Measurements from ENCODE around the gene FLT1. TPM values are rescaled to one million over a fixed set of nuclear protein-coding genes. Genes with fewer than 3 reads are reported as not detected.

The FLT1 gene
- total RNA-seq, 2 donors from 2014 or later: 0.27 to 0.42 TPM

GRCh38 chr13:28438598-28439334, 56.2 kb downstream of the FLT1 start:
- Mint-ChIP-seq H3K4me3 (no peak overlapping the region), H3K4me1 (no peaks in the 10 kb centered on the region), H3K27ac (no peak overlapping the region), H3K36me3 (ENCODE audit: low read depth) (no peaks in the 10 kb centered on the region), H3K27me3 (peaks cover 51% of the 10 kb centered on the region)
- no peak for ATAC-seq
- DNase-seq: no peak
- H3K9me3 ChIP-seq (ENCODE audit: control insufficient read depth, low read length, poor library complexity, severe bottlenecking): no peaks in the 10 kb centered on the region

- ATAC-seq: no peak
Measured at GRCh38 chr13:28438067-28438466, 56.9 kb downstream of the FLT1 start.

GRCh38 chr13:28435917-28436316, 59.0 kb downstream of the FLT1 start:
- no peak for ATAC-seq
- DNase-seq: no peak
- Mint-ChIP-seq H3K27ac (no peak overlapping the region), H3K4me1 (no peaks in the 10 kb centered on the region), H3K27me3 (peaks cover 45% of the 10 kb centered on the region), H3K36me3 (ENCODE audit: low read depth) (no peaks in the 10 kb centered on the region), H3K4me3 (no peak overlapping the region)
- no peaks in the 10 kb centered on the region for H3K9me3 ChIP-seq (ENCODE audit: control insufficient read depth, low read length, poor library complexity, severe bottlenecking)

More at GRCh38 chr13:28438067-28438466, 56.9 kb downstream of the FLT1 start:
- Mint-ChIP-seq H3K4me3 (no peak overlapping the region), H3K4me1 (no peaks in the 10 kb centered on the region), H3K27ac (no peak overlapping the region), H3K36me3 (ENCODE audit: low read depth) (no peaks in the 10 kb centered on the region), H3K27me3 (peaks cover 53% of the 10 kb centered on the region)
- H3K9me3 ChIP-seq (ENCODE audit: control insufficient read depth, low read length, poor library complexity, severe bottlenecking): no peaks in the 10 kb centered on the region
- DNase-seq: no peak

- no peak overlapping the region for H3K4me3 Mint-ChIP-seq
- no peak for DNase-seq
- H3K27me3 Mint-ChIP-seq: peaks cover 44% of the 10 kb centered on the region
- H3K27ac Mint-ChIP-seq: no peak overlapping the region
- H3K9me3 ChIP-seq (ENCODE audit: control insufficient read depth, low read length, poor library complexity, severe bottlenecking): no peaks in the 10 kb centered on the region
- no peak for ATAC-seq
- H3K4me1 Mint-ChIP-seq: no peaks in the 10 kb centered on the region
- H3K36me3 Mint-ChIP-seq (ENCODE audit: low read depth): no peaks in the 10 kb centered on the region
Measured at GRCh38 chr13:28434926-28435325, 60.0 kb downstream of the FLT1 start.

- Mint-ChIP-seq H3K4me3 (no peak overlapping the region), H3K36me3 (ENCODE audit: low read depth) (no peaks in the 10 kb centered on the region), H3K27me3 (peaks cover 37% of the 10 kb centered on the region), H3K4me1 (peaks cover 3% of the 10 kb centered on the region), H3K27ac (no peak overlapping the region)
- DNase-seq (no peak), ATAC-seq (no peak)
- H3K9me3 ChIP-seq (ENCODE audit: control insufficient read depth, low read length, poor library complexity, severe bottlenecking): no peaks in the 10 kb centered on the region
Measured at GRCh38 chr13:28432816-28433560, 61.9 kb downstream of the FLT1 start.

- Mint-ChIP-seq H3K4me3 (no peak overlapping the region), H3K27me3 (peaks cover 33% of the 10 kb centered on the region), H3K27ac (no peak overlapping the region), H3K36me3 (ENCODE audit: low read depth) (no peaks in the 10 kb centered on the region), H3K4me1 (peaks cover 3% of the 10 kb centered on the region)
- H3K9me3 ChIP-seq (ENCODE audit: control insufficient read depth, low read length, poor library complexity, severe bottlenecking): no peaks in the 10 kb centered on the region
- ATAC-seq (peak; percentile 46), DNase-seq (no peak)
Measured at GRCh38 chr13:28429685-28430290, 65.1 kb downstream of the FLT1 start.

- no peaks in the 10 kb centered on the region for H3K9me3 ChIP-seq (ENCODE audit: control insufficient read depth, low read length, poor library complexity, severe bottlenecking)
- Mint-ChIP-seq H3K4me1 (peaks cover 3% of the 10 kb centered on the region), H3K4me3 (no peak overlapping the region), H3K27ac (no peak overlapping the region), H3K27me3 (peaks cover 32% of the 10 kb centered on the region), H3K36me3 (ENCODE audit: low read depth) (no peaks in the 10 kb centered on the region)
- DNase-seq: no peak
- ATAC-seq: no peak
Measured at GRCh38 chr13:28429096-28429495, 65.8 kb downstream of the FLT1 start.

GRCh38 chr13:28426381-28426780, 68.5 kb downstream of the FLT1 start:
- no peaks in the 10 kb centered on the region for H3K9me3 ChIP-seq (ENCODE audit: control insufficient read depth, low read length, poor library complexity, severe bottlenecking)
- no peak overlapping the region for H3K4me3 Mint-ChIP-seq
- H3K27me3 Mint-ChIP-seq: peaks cover 25% of the 10 kb centered on the region
- no peak for ATAC-seq
- H3K36me3 Mint-ChIP-seq (ENCODE audit: low read depth): no peaks in the 10 kb centered on the region
- no peak overlapping the region for H3K27ac Mint-ChIP-seq
- peaks cover 10% of the 10 kb centered on the region for H3K4me1 Mint-ChIP-seq
- no peak for DNase-seq

- ATAC-seq (no peak), DNase-seq (no peak)
- no peaks in the 10 kb centered on the region for H3K36me3 Mint-ChIP-seq (ENCODE audit: low read depth)
- H3K27me3 Mint-ChIP-seq: peaks cover 25% of the 10 kb centered on the region
- H3K4me3 Mint-ChIP-seq: no peak overlapping the region
- no peaks in the 10 kb centered on the region for H3K9me3 ChIP-seq (ENCODE audit: control insufficient read depth, low read length, poor library complexity, severe bottlenecking)
- H3K27ac Mint-ChIP-seq: no peak overlapping the region
- peaks cover 10% of the 10 kb centered on the region for H3K4me1 Mint-ChIP-seq
Measured at GRCh38 chr13:28425793-28426192, 69.1 kb downstream of the FLT1 start.

GRCh38 chr13:28424541-28424940, 70.4 kb downstream of the FLT1 start:
- Mint-ChIP-seq H3K27ac (no peak overlapping the region), H3K27me3 (peaks cover 18% of the 10 kb centered on the region), H3K36me3 (ENCODE audit: low read depth) (no peaks in the 10 kb centered on the region), H3K4me3 (no peak overlapping the region), H3K4me1 (peaks cover 7% of the 10 kb centered on the region)
- no peak for ATAC-seq
- no peaks in the 10 kb centered on the region for H3K9me3 ChIP-seq (ENCODE audit: control insufficient read depth, low read length, poor library complexity, severe bottlenecking)
- DNase-seq: no peak

- Mint-ChIP-seq H3K36me3 (ENCODE audit: low read depth) (no peaks in the 10 kb centered on the region), H3K4me1 (peaks cover 7% of the 10 kb centered on the region), H3K4me3 (peak overlapping the region; percentile 19), H3K27ac (no peak overlapping the region), H3K27me3 (peaks cover 22% of the 10 kb centered on the region)
- DNase-seq (no peak), ATAC-seq (peak; percentile 53)
- H3K9me3 ChIP-seq (ENCODE audit: control insufficient read depth, low read length, poor library complexity, severe bottlenecking): no peaks in the 10 kb centered on the region
Measured at GRCh38 chr13:28423010-28423409, 71.9 kb downstream of the FLT1 start.

- ATAC-seq: no peak
Measured at GRCh38 chr13:28421676-28422410, 73.1 kb downstream of the FLT1 start.

GRCh38 chr13:28420704-28421103, 74.2 kb downstream of the FLT1 start:
- H3K27ac Mint-ChIP-seq: no peak overlapping the region
- no peak for DNase-seq
- H3K27me3 Mint-ChIP-seq: peaks cover 7% of the 10 kb centered on the region
- H3K9me3 ChIP-seq (ENCODE audit: control insufficient read depth, low read length, poor library complexity, severe bottlenecking): no peaks in the 10 kb centered on the region
- no peak overlapping the region for H3K4me3 Mint-ChIP-seq
- H3K4me1 Mint-ChIP-seq: peaks cover 7% of the 10 kb centered on the region
- no peaks in the 10 kb centered on the region for H3K36me3 Mint-ChIP-seq (ENCODE audit: low read depth)
- no peak for ATAC-seq

More at GRCh38 chr13:28421676-28422410, 73.1 kb downstream of the FLT1 start:
- H3K27ac Mint-ChIP-seq: no peak overlapping the region
- no peaks in the 10 kb centered on the region for H3K9me3 ChIP-seq (ENCODE audit: control insufficient read depth, low read length, poor library complexity, severe bottlenecking)
- no peak for DNase-seq
- no peak overlapping the region for H3K4me3 Mint-ChIP-seq
- no peaks in the 10 kb centered on the region for H3K36me3 Mint-ChIP-seq (ENCODE audit: low read depth)
- H3K4me1 Mint-ChIP-seq: peaks cover 7% of the 10 kb centered on the region
- peaks cover 12% of the 10 kb centered on the region for H3K27me3 Mint-ChIP-seq

All from T-helper 17 cell (primary cell).